HTR-8/SVneo (cell line): ENCODE measurements around the gene DSCAM.

Experiments
- DNase-seq: peaks from one replicate; pipeline ENCODE4 v3.0.0; 2011; ENCODE audit warnings: low spot score, mixed read lengths; ENCODE audit not compliant: insufficient read length
- FAIRE-seq: peaks from 2 replicates; lab custom pipeline; 2011; peaks lifted over from hg19 to GRCh38; lab: Jason Lieb, UNC

Gene DSCAM

DNA sequence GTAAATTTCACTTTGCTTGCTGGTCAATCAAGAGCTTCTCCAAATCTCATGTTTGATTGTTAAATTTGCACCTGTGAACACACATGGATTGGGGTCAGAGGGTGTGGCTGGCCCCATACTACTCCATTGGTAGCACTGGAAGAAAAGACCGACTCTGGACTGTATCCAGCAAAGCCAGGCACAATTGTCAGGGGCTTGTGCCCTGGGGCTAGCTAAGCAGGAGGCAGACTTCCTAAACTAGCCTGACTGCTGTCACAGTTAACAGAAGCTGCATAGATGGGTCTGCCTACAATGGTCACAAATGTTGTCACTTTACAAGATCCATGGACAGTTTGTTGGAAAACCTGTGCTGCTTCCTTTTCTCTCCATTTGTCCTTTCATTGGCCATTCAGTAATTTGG, 421.0 kb downstream of the DSCAM start:
- FAIRE-seq (no peak), DNase-seq (no peak)

DNA sequence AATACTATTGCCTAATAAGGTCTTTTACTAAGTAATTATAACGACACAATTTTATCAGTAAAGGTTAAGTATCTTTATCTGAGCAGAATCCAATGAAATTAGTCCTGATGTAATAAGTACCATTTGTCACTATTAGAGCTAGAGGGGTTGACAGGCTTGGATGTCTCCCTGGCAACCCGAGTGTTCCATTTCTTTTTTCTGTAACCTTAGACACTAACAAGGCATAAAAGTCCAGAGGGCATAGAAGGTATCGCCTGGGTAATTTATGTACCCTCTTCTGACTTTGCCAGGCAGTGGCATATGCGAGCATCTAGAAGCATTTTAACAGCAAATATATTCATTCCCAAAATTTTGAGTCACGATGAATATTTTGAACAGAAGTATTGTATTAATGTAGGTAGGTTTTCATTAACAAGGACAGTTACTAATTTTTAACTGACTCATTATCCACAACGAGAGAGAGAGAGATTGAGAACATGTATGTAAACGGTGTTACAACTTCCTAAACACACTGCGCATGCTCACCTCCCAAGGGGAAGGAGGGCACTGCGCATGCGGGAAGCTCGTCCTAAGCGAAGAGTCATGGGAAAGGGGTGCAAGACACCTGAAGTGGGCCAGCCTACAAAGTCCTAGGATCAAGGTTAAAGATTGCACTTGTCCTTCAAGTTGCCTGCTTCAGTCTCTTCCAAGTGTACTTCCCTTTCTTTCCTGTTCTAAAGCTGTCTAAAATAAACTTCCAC, 423.9 kb downstream of the DSCAM start:
- FAIRE-seq = no peak
- DNase-seq = no peak

DNA sequence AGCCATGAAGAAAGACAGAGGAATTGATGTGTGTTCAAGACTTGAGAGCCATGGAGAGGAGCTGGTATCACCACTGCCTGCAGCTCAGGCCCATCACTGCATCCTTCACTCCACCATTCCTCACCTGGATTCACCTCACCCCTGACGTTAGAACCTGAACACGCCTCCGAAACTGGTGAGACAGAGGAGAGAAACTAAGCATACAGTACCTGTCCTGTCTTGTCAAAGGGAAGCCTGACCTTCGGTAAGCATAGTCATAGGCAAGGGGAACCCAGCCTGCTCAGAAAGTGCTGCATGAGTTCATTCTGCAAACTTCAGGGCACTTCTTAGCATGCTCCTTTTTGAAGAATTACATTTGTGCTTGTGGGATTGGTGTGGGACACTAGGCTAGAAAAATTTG, 425.8 kb downstream of the DSCAM start:
- no peak for DNase-seq
- no peak for FAIRE-seq

DNA sequence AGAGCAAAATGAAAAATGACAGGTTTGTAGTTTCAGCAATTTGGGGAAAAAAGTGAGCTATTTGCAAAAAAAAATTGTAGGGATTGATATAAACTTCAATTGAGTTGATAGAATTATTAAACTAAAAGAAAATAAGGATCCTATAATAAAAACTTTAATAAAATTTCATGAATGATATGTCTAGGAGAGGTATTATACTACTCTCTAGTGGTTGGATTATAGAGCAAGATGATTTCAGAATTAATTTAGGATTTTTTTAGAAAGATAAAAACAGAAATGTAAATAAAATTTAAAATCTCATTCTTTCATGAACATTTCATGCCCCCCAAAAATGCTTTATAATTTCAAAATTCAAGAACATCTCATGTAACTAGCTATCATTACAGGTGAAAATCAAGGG, 430.4 kb downstream of the DSCAM start:
- DNase-seq = no peak

DNA sequence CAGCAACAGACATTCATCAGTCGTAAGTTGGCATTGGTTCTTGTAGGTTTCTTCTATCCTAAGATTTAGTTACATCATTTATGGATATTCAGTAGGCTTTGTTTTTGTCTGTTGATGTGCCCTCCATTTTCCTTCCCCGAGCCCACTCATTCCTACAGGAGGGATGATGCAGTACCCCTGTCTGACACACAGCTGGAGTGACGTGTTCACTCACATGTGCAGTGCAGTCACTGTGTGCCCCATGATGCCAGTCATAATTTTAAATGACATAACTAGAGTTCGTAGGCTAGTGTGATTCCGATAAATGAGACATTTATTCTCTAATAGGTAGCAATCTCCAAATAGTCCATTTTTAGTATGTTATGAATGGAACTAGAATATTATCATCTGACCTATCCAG, 438.4 kb downstream of the DSCAM start:
- no peak for DNase-seq
- FAIRE-seq = no peak

More for the DNA sequence above, 430.4 kb downstream of the DSCAM start:
- FAIRE-seq = no peak

DNA sequence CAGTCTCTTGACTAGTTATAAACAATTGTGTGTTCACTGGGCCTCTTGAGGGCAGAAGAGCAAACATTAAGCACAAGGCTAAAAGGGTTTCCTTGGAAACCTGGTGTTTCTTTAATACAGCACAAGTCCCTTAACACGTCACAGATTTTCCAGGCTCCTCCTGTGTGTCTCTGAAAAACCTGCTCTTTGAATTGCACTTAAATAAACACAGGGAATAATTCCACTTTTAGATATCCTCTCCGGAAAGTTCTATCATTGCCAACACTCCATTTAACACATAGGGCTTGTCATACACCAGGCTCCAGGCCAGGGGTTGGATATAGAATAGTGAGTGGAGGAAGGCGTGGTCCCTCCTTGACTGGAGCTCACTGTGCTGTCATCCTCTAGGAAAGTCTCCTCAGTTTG, 442.6 kb downstream of the DSCAM start:
- FAIRE-seq = no peak
- no peak for DNase-seq

DNA sequence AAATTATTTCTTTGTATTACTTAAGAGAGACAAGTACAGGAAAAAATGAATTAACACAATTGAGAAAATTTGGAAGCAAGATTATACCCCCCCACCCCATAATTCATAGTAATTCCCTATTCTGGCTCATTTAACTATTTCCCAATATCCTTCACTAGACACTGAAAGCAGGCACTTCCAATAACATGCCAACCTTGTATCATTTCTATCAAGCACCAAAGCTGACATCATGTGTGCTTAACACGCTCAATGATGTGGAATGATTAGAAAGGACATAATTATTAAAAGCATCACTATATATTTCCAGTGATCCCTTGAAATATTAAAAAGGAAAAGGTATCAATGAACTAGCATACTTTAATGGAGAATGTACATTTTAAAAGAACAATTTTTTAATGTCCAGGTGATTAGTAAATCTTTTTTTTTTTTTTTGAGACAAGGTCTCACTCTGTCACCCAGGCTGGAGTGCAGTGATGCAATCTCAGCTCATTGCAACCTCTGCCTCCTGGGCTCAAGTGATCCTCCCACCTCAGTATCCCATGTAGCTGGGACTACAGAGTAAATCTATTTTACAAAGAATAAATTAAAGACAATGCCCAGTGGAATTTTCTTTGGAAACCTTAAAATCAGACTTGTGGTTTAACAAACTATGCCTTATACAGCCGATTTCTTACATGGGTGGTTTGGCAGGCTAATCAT, 443.9 kb downstream of the DSCAM start:
- FAIRE-seq (no peak), DNase-seq (no peak)

DNA sequence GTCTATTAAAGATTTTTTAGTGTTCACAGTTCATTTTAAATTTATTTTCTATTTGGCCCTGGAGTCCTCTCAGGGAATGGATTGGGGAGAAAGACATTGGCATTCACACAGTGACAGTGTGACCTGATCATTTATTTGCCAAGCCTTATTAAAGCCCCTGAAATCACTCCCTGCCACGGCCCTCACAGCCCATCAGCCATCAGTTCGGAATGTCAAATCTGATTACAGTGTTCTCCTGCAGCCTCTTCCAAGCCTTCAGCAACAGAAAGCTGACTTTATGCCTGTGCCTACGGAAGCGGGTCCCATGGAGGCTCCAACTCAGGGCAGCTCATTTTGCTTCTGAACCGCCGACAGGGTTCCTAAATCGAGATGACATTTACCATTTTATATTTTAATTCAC, 451.2 kb downstream of the DSCAM start:
- FAIRE-seq (no peak), DNase-seq (no peak)

DNA sequence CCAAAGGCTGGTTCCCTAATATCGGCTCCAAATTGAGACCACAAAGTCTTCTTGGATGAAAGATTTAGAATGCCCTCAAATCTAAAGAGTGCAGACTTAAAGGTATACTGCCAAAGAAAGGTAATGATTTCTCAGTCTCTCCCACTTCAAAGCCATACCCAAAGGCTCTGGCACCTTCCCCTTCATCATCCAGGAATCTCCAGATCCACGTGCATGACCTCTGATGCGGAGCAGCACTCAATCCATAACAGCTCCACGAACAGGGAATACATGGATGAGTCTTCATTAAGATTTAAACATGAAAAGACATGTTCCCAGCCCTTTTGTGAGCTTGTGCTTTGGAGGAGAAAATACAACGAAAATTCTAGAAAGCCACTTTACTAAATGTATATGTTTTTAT, 453.9 kb downstream of the DSCAM start:
- no peak for FAIRE-seq
- DNase-seq = no peak

DNA sequence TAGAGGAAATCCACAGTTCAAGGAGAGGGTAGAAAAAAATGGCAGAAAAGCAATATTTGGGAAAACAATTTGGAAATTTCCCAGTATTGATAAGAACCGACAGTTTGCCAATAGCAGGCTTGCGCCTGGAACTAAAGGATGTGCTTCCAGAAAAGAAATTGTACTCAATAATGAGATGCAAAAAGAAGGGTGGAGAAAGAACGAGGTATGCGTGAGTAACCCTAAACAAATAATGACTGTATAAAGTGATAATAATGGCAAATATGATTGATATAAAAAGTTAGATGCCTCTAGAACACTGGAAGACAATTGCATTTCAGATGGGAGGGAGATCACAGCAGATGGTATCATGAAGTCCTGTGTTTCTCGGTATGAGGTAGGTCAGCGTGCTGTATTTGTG, 458.9 kb downstream of the DSCAM start:
- FAIRE-seq = no peak
- DNase-seq = no peak

DNA sequence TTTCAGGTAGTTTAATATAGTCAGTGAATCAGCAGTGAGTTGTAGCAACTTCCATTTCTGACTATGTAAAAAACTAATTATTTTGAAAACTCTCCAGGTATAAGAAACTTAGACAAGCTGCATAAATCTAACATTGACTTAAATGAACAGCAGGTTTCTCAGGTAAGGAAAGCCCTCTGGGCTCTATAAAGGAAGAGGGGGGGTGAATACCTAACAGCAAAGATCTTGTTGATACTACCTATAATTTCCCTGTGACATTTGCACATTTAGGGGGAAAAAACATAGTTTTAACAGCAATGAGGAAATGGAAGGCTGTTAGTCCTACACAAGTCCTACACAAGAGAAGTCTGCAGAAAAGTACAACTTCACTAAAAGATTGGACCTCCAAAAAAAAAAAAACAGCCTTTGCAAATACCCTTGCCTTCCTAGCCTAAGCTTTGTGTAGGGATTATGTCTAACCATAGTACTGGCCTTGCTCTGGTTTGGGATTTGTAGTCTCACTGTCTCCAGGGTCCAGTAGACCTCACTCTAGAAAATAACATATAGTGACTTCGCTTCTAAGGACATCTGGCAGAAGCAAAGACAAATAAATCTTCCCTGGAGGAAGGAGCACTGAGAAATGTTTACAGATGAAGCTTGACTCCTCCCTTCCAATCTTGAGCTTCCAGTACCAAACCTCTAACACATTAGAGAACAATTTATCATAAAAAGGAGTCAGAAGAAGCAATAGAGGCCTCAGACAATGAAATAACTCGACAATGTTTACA, 459.8 kb downstream of the DSCAM start:
- FAIRE-seq (no peak), DNase-seq (no peak)

DNA sequence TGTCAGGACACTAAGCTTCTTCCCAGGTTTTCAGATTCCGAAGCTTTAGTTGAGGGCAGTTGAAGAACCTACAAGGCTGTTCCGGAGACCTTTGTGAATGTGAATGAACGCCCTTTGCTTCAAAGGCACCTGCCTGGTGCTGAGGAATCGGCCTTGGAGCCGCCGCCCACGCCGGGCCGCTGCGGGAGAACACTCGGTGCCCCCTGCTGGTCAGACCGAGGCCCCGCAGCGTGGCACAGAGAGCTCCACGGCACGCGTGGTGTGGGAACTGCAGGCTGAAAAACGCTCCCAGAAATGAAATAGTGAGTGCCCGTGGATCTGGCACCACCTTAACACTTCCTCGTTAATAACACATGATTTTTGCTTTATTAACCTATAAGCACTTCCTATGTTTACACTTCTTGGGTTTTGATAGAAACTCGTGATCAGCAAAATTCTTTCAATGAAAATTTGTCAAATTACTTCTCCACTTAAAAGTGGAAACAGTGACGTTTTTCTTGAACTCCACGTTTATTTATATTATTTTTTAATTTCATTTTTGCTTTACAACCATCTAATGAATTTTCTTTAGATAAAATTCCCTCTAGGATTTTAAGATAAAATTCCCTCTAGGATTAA, 460.6 kb downstream of the DSCAM start:
- no peak for DNase-seq
- FAIRE-seq = no peak

DNA sequence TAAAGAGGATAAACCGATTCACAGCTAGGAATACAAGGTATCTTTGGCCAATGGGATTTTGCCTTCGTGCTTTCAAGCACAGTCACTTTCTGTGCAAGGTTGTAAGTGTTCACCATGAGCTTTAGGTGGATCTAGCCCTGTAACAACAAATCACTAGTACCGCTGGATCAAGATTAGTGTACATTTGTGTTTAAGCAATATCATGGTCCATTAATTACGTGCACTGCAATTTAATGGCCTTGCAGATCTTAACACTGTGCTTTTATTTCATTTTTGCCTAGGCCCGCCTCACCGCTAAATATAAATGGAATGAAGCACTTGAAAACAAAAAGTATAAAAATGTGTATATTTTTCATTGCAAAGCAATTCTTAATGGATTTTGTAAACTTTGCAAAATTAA, 461.1 kb downstream of the DSCAM start:
- DNase-seq = no peak
- no peak for FAIRE-seq

DNA sequence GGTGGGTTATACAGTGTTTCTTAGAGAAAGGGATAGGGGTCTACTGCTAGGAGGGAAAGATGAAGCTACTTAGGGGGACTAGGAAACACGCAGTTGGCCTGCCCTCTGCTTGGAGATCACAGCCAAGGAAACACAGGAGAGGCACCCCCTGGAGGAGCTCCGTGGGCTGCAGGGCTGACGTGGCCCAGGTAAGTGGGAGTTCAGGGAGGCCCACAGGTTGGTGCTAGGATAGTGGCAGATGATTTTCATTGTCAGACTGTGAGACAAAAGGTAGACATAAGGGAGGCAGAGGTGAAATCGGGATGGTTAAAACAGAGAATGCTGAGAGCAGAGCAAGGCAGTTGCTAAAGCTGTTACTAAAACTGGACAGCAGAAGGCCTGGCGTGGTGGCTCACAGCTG, 463.0 kb downstream of the DSCAM start:
- FAIRE-seq = no peak
- DNase-seq = no peak

DNA sequence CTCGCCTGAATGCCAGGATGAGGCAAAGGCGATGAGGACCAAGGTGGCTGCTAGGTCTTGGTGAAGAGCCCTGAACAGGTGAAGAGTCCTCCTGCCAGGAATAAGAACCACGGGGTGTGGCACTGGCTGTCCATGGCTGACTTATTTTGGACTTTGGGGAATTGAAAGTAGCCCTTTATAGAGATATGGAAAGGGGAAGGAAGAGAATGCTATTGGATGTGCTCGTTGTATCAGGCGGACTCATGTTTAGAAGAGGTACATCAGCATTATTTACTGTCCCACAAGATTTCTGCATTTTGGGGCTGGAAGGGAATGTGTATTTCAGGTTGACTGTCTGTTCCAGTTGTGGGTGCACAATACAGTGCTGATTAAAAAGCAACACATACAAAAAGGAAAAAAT, 465.8 kb downstream of the DSCAM start:
- DNase-seq (no peak), FAIRE-seq (no peak)

DNA sequence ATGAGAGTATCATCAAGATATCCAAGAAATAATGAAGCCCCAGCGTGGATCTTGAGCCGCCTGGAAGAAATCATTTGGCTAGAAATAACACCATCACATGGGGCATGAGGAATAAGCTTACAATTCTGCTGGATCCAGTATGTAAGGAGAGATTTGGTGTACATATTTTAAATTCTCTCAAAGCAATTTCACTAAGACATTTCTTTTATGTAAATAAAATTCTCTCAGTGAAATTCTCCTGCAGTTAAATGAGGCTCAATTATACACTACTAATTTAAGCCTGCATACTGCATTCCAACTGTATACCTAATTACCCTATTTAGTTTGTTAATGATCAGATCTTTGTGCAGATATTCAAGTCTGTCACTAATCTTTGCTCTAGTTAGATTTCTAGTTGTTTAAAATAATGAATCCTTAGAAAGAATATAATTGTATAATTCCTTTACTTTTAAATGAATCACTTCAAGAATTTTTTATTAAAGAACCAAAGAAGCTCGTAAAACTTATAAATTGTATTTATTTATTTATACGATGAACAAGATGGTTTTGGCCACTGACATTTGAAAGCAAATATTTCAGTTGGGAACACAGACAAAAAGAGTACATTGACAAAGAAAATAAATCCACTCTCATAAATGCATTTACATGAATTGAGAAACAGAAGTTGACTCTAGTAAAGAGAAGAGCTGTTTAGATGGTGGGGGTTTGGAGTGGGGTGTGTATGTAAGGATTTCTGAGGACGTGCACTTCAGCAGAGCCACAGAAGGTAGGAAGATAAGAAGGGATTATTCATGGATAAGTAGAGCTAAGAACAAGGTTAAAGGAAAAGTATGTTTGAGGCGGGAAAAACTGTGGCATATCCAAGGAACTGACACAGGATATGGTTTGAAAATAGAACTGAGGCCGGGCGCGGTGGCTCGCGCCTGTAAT, 466.8 kb downstream of the DSCAM start:
- no peak for FAIRE-seq
- DNase-seq = no peak

DNA sequence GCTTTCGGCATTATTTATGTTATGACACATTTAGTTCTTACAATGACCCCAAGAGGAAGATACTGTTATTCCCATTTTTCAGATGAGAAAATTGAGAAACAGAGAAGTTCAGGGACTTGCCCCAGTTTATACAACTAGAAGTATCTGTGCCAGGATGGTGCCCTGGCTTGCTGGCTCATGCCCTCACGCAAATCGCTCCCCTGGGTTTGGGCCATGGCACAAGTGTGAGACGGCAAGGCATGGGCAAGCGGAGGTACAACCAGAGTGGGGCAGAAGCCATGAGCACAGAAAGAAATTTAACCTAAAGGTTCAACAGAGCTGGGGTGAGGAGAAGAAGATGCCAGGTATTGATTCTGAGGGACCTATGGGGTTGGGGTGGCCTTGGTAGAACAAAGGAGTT, 469.8 kb downstream of the DSCAM start:
- no peak for DNase-seq
- FAIRE-seq = no peak

DNA sequence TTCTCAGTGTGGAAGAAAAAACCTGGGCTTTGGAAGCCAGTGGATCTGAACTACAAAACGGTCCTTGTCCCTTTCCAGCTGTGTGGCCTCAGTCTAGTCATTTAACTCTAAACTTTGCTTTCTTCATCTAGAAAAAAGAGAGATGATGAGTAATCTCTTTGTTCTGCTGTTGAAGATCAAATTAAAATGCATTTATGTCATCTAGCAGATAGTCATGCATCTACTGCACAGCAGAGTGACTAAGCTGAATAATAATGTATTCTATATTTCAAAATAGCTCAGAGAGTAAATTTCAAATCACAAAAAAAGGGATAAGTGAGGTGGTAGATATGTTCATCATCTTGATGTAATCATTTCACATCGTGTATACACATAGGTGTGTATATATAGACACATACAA, 473.2 kb downstream of the DSCAM start:
- DNase-seq = no peak
- no peak for FAIRE-seq

DNA sequence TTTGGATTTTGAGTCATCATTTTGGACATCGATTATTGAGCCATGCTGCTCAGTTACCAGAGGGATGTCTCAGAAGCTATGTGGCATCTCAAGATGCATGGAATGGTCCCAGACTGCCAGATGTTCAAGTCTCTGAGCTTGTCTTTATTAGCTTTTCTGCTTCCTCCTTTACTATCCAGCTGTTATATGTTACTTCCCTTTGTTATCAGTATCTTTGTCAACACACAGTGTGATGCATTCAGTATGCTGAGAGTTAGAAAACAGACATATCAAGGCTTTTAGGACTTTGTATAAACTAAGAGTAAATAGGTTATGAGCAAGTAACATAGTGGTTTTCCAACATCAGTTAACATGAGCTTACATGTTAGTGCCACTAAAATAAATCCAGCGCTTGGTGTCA, 474.5 kb downstream of the DSCAM start:
- DNase-seq = no peak
- FAIRE-seq = no peak

DNA sequence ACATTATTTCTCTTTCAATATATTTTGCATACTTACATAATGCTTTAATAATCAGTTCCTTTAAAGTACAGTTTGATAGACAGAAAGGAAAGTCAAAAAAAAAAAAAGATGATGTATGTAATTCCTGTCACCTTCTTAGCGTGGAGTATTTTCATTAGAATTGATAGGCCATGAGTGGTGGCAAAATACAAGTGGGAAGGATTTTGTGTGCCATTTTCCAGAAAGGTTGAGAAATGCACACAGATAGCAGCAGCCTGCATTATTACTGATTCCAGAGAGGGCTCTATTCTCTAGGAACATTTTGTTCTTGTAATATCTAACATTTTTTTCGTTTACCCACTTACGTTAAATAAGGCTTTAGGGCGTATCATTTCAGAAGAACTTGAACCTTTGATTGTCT, 475.6 kb downstream of the DSCAM start:
- DNase-seq (no peak), FAIRE-seq (no peak)
